HG03565 (cell line): ENCODE data around the gene ROCK2.

Experiments
- ATAC-seq: cut with Tn5 transposase; IDR thresholded peaks from one replicate; pipeline ENCODE4 v1.9.1; 2021; ENCODE audit warnings: mild to moderate bottlenecking, moderate library complexity; ENCODE audit not compliant: unreplicated experiment

ROCK2 gene

DNA sequence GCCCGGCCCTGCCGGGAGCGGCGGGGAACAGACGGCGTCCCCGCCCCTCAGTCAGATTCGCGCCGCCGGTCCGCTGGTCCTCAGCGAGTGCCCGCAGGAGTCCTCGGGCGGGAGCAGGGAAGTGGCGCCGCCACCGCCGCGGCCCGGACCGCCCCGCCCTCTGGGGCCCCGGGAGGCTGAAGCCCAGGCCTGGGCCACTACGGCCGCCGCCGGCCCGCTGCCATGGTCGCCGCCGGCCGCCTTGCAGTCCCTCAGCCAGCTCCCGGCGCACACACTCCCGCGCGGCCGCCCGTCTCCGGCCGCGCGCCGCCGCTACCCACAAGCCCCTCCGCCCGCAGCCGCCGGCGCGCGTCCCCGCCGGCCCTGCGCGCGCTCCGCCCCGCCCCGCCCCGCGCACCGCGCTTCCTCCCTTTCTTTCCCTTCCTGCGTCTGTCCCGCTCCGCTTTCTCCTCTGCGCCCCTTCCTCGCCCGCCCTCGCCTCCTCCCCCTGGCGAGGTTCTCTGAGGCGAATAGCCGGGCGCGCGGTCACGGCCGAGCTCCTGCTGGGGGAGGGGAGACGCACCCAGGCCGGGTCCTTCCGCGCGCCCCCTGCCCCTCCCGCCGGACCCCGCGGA is at the start of gene ROCK2:
Gene ROCK2 (minus strand): TSS at position 295 of the 614 bp plus-strand sequence. CDS start 500 bp downstream, outside the sequence.
- ATAC-seq, result peak; percentile 45

GRCh38 chr2:11393711-11394236 is 49.3 kb upstream of the ROCK2 start:
- ATAC-seq, result no peak

DNA sequence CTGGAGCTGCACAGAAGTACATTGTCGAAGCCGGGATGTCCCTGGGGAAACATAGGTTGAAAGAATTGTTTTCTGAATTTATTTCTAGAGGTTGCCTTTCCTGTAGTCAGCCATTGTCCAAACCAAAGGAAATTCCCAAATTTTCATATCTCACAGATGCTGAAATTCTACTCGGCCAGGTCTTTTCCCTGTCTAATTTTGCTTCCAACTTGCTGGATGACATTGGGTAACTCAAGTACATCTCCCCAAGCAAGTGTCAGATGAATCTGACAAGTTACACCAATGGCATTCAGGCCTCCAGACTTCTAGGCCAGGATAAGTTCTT is 47.5 kb upstream of the ROCK2 start:
- ATAC-seq, result no peak

GRCh38 chr2:11390399-11390658 is 45.9 kb upstream of the ROCK2 start:
- ATAC-seq, result no peak

- no peak for ATAC-seq
Observed at GRCh38 chr2:11389551-11390398, 45.3 kb upstream of the ROCK2 start.

GRCh38 chr2:11389052-11389420 is 44.6 kb upstream of the ROCK2 start:
- ATAC-seq, result no peak

- ATAC-seq, result no peak
Observed at GRCh38 chr2:11388262-11389051, 44.0 kb upstream of the ROCK2 start.

DNA sequence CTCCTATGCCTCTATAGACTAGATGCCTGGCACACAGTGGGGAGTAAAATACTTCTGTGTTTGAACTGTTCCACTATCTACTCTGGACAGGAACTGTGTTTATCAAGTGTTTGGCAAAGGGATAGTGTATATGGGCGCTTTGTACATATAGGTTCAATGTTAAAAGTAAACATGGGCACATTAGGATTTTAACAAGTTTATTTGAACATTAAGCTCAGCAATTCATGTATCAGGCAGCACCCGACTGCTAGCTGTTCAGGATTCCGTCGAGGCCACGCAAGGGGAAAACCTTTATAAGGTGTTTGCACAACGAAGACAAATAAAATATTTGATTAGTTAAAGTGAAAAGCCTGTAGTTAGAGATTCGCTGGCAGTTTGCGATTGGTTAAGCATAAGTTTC is 43.4 kb upstream of the ROCK2 start:
- ATAC-seq, result no peak

DNA sequence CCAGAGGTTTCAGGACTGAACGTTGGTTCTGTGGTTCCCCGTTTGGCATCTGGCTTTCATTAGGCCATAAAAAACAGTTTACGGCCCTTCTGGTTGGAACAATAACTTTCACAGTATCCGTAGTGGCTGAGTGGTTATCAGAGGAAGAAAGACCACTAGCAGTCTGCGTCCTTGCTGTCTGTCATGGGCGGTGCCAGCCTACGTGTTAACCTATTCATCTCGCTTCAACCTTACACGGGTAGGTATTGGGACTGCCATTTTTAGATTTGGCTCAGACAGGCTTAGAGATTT is 42.6 kb upstream of the ROCK2 start:
- no peak for ATAC-seq

DNA sequence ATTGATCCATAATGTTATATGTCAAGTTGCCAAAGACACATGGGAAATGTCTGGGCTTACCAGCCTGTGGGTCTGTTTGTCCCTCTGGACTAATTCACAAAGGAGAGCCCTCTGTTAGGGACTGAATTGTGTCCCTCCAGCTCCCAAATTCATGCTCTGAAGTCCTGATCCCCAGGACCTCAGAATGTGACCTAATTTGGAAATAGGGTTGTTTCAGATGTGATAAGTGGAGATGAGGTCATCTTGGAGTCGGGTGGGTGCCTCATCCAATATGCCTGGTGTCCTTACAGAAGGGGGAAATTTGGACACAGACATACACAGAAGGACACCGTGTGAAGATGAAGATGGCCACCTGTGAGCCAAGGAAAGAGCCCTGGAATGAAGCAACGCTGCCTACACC is 41.4 kb upstream of the ROCK2 start:
- ATAC-seq, result no peak

- ATAC-seq, result no peak
Observed at GRCh38 chr2:11385216-11385615, 40.8 kb upstream of the ROCK2 start.

DNA sequence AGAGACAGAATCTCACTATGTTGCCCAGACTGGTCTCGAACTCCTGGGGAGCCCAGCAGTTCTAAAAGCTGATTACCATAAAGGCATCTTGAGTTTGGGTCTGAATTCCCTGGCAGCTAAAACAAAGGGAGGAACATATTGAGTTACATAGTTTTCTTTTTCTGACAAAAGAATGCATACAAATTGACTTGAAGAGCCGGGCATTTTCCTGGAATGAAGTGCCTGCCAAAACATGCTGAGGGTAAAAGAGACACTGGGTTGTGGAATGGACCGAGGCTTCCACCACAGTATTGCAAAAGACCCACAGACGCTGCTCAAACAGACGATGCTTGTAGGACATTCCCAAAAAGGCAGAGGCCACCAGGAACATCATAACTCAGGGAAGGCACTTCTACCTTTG is 35.1 kb upstream of the ROCK2 start:
- no peak for ATAC-seq

GRCh38 chr2:11377928-11378545 is 33.6 kb upstream of the ROCK2 start:
- peak; percentile 91 for ATAC-seq

DNA sequence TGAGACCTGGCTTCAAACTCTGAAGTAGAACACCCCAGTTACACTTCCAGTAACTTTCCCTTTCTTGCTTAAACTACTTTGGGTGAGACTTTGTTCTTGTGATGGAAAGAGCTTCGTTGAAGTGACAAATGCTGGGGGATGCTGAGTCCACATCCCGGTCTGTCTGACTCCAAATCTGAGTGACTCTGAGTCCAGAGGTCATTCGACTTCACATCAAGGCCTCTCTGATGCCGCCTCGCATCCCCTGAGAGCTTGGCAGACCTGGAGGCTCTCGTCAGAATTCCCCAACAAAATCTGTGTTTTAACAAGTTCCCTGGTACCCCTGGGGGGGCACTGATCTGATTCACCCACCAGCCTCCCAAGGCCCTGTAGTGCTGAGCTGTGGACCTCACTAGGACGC is 31.6 kb upstream of the ROCK2 start:
- ATAC-seq, result no peak

- no peak for ATAC-seq
Observed at GRCh38 chr2:11375689-11376027, 31.2 kb upstream of the ROCK2 start.

- no peak for ATAC-seq
Observed at GRCh38 chr2:11375025-11375688, 30.7 kb upstream of the ROCK2 start.

GRCh38 chr2:11373096-11373495 is 28.7 kb upstream of the ROCK2 start:
- ATAC-seq, result no peak

DNA sequence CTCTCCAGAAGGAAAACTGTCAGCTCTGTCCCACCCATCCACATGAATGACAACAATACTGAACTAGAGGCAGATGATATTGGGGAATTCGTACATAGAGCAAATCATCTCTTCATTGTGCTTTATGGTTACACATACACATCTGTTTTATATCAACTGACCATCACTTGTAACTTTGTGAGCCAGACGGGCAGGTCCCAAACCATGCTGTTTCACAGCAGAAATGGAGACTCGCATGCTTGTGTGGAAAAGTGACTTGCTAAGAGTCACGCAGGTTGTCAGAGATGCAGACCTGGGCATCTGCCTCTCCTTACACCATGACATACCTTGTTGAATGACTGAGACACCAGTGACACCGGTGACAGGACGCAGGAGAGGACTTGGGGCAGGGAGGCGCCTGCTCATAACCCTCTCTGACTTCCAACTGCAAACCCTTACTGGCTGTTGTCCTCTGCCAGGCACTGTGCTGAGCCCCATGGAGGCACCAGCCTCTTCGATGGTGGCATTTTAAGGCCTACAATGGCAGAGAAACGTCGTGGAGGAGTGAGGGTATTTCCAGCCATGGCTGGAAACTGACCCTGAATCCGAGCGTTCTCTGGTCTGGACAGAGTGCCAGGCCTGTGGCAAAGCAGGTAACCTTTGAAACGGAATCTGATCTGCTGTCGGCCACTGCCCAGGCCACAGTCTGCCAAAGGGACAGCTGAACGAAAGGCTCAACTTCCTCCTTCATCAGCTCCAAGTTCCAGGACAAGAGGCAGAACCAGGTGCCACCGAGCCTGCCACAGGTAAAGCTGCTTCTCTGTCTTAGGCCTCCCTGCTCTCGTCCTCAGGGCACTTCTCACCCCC is 26.9 kb upstream of the ROCK2 start:
- ATAC-seq, result no peak

DNA sequence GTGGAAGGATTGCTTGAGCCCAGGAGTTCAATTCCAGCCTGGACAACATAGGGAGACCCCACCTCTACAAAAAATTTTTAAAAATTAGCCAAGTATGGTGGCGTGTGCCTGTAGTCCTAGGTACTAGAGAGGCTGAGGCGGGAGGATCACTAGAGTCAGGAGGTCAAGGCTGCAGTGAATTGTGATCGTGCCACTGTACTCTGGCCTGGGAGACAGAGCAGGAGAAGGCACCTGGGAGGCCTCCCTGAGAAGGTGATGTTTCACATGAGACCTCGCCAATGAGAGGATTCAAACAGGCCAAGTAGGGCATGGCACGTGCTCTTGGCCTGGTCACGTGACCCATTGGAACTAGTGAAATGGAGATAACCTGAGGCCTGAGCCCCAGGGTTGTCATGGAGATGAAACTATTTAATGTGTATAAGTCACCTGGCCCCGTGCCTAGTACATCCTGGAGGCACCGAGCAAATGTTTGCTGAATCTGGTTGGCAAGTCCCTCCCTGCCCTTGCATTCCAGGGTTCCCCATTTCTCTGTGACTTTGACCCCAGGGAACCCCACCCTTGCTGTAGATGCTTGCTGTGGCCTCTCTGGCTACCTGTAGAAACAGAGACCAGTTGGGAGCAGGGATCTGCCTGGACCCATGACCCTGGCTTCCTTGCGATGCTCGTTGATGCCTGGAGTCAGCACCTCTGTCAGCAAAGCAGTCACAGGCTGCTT is 26.1 kb upstream of the ROCK2 start:
- ATAC-seq, result no peak

- ATAC-seq, result no peak
Observed at GRCh38 chr2:11368059-11368572, 23.7 kb upstream of the ROCK2 start.
